ENCODE data around the gene CYB561. TPM values are rescaled to one million over a fixed set of nuclear protein-coding genes. Genes with fewer than 3 reads are reported as not detected.
"Not testable (repeated sequence)": the region's sequence is repeated elsewhere in the genome, so short reads cannot be mapped to it uniquely, and the experiment has no call there.

The CYB561 gene
- total and polyA plus RNA-seq, 9 of the 15 experiments (the other 6 are each of a cell fraction or from before 2014, with no cell fraction given), result 4.0 to 30.8 (median 17.4) TPM

GRCh38 chr17:63468099-63468498 is 22.0 kb upstream of the CYB561 start:
- peak; percentile 84 for TF ChIP-seq ZNF431 (CRISPR knock-in tag; IDR thresholded peaks at IDR 0.05)
- H3K4me1 ChIP-seq (replicated peaks in 1 of 2; ENCODE audit: control insufficient read depth in 2 of 2, insufficient read depth in 2 of 2, low read length in 2 of 2); H3K27ac ChIP-seq (ENCODE audit: extremely low read depth, low read depth, low read length); H3K36me3 ChIP-seq (ENCODE audit: control insufficient read depth, insufficient read depth, low read length); in situ Hi-C loops (cut with MboI); H3K9ac ChIP-seq (ENCODE audit: insufficient read depth in 1 of 2, low read depth in 2 of 2, low read length in 2 of 2); H3K4me3 ChIP-seq; DNase-seq (ENCODE audit: extremely low read depth in 1 of 4, low spot score in 3 of 4); H3K27me3 ChIP-seq (ENCODE audit: control insufficient read depth in 2 of 2, insufficient read depth in 2 of 2, low read length in 2 of 2); H4K20me1 ChIP-seq (replicated peaks; ENCODE audit: control insufficient read depth, insufficient read depth, low read length); H3K9me3 ChIP-seq (replicated peaks; ENCODE audit: control insufficient read depth, insufficient read depth, low read depth, low read length); CTCF ChIA-PET (ENCODE audit: low intra/inter-chr PET ratio); ATAC-seq; intact Hi-C loops (cut with micrococcal nuclease); H2AFZ ChIP-seq (ENCODE audit: low read depth, low read length); H3K79me2 ChIP-seq (ENCODE audit: control insufficient read depth, insufficient read depth, low read length); BruUV-seq (replicated peaks); H3K9me1 ChIP-seq (ENCODE audit: control insufficient read depth, insufficient read depth, low read length); FAIRE-seq; H3K4me2 ChIP-seq (ENCODE audit: insufficient read depth, low read length): not testable (repeated sequence)
- POLR2A ChIA-PET, result interaction anchor here (0.7 kb wide), 1 partner anchor 20 kb away, joined by 3 read pairs; no protein-coding TSS in a partner anchor
- WGBS (ENCODE audit: insufficient coverage, low coverage, missing lambda C conversion rate), result 61% methylated on average over 6 of the region's 6 CpGs

- Histone ChIP-seq H4K20me1 (replicated peaks; ENCODE audit: control insufficient read depth, insufficient read depth, low read length) (no peaks in the 10 kb centered on the region), H3K9me3 (replicated peaks; ENCODE audit: control insufficient read depth, insufficient read depth, low read depth, low read length) (no peaks in the 10 kb centered on the region), H3K4me1 (replicated peaks in 1 of 2; ENCODE audit: control insufficient read depth in 2 of 2, insufficient read depth in 2 of 2, low read length in 2 of 2) (peaks cover 8 to 17% of the 10 kb centered on the region in 2 experiments; a peak in 4 of 5 replicates), H3K79me2 (ENCODE audit: control insufficient read depth, insufficient read depth, low read length) (no peaks in the 10 kb centered on the region), H3K27me3 (ENCODE audit: control insufficient read depth in 2 of 2, insufficient read depth in 2 of 2, low read length in 2 of 2) (no peaks in the 10 kb centered on the region; a peak in 1 of 5 replicates), H3K4me2 (ENCODE audit: insufficient read depth, low read length) (no peak overlapping the region), H3K9me1 (ENCODE audit: control insufficient read depth, insufficient read depth, low read length) (no peaks in the 10 kb centered on the region), H3K9ac (ENCODE audit: insufficient read depth in 1 of 2, low read depth in 2 of 2, low read length in 2 of 2) (no peak overlapping the region), H2AFZ (ENCODE audit: low read depth, low read length) (no peak overlapping the region), H3K36me3 (ENCODE audit: control insufficient read depth, insufficient read depth, low read length) (no peaks in the 10 kb centered on the region), H3K27ac (ENCODE audit: extremely low read depth, low read depth, low read length) (no peak overlapping the region), H3K4me3 (no peak overlapping the region)
- FAIRE-seq (no peak), ATAC-seq (no peak), DNase-seq (ENCODE audit: extremely low read depth in 1 of 4, low spot score in 3 of 4) (no peak)
- POLR2A ChIA-PET, result no interaction called here
- CTCF ChIA-PET (ENCODE audit: low intra/inter-chr PET ratio), result no interaction called here
- 26% methylated on average over 4 of the region's 4 CpGs for WGBS (ENCODE audit: insufficient coverage, low coverage, missing lambda C conversion rate)
- intact Hi-C loops (cut with micrococcal nuclease), result no loop called here
- BruUV-seq (replicated peaks), result no TSS peak
- TF ChIP-seq RAD51 (IDR thresholded peaks at IDR 0.05; ENCODE audit: borderline replicate concordance, low read depth) (peak; percentile 54), TOE1 (IDR thresholded peaks at IDR 0.05; ENCODE audit: borderline replicate concordance) (peak; percentile 44; the same call in 1 of the 2 replicates), TOE1 (CRISPR knock-in tag; IDR thresholded peaks at IDR 0.05; ENCODE audit: borderline replicate concordance, low read depth) (no peak)
- TF ChIP-seq, protein P1, sequence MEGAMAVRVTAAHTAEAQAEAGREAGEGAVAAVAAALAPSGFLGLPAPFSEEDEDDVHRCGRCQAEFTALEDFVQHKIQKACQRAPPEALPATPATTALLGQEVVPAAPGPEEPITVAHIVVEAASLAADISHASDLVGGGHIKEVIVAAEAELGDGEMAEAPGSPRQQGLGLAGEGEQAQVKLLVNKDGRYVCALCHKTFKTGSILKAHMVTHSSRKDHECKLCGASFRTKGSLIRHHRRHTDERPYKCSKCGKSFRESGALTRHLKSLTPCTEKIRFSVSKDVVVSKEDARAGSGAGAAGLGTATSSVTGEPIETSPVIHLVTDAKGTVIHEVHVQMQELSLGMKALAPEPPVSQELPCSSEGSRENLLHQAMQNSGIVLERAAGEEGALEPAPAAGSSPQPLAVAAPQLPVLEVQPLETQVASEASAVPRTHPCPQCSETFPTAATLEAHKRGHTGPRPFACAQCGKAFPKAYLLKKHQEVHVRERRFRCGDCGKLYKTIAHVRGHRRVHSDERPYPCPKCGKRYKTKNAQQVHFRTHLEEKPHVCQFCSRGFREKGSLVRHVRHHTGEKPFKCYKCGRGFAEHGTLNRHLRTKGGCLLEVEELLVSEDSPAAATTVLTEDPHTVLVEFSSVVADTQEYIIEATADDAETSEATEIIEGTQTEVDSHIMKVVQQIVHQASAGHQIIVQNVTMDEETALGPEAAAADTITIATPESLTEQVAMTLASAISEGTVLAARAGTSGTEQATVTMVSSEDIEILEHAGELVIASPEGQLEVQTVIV (CRISPR knock-in tag; IDR thresholded peaks at IDR 0.05; ENCODE audit: borderline replicate concordance), result no peak
- in situ Hi-C loops (cut with MboI), result no loop called here
Observed at GRCh38 chr17:63464691-63465236, 18.7 kb upstream of the CYB561 start.
